Activated naive CD8-positive, alpha-beta T cell treated with anti-CD3 and anti-CD28 coated beads for 36 hours (primary cell): ENCODE results near the gene ABCB4. TPM values are rescaled to one million over a fixed set of nuclear protein-coding genes. Genes with fewer than 3 reads are reported as not detected.
"Not testable (repeated sequence)": the region's sequence is repeated elsewhere in the genome, so short reads cannot be mapped to it uniquely, and the experiment has no call there.

Experiments used
- DNase-seq: peaks from one replicate; pipeline ENCODE4 v3.0.0; 2021
- H3K27ac Mint-ChIP-seq: one replicate; pipeline ENCODE4 v1.8.0; 2022; ENCODE audit warnings: mild to moderate bottlenecking, moderate library complexity, mixed read lengths
- H3K27me3 Mint-ChIP-seq: one replicate; pipeline ENCODE4 v1.8.0; 2022; ENCODE audit warnings: mild to moderate bottlenecking, mixed read lengths
- H3K36me3 Mint-ChIP-seq: one replicate; pipeline ENCODE4 v1.8.0; 2021; ENCODE audit warnings: mild to moderate bottlenecking, mixed read lengths
- H3K4me1 Mint-ChIP-seq: one replicate; pipeline ENCODE4 v1.8.0; 2021; ENCODE audit warnings: mixed read lengths
- H3K4me3 Mint-ChIP-seq: one replicate; pipeline ENCODE4 v1.8.0; 2022; ENCODE audit warnings: mild to moderate bottlenecking, moderate library complexity, mixed read lengths
- H3K9me3 Mint-ChIP-seq: one replicate; pipeline ENCODE4 v1.8.0; 2022; ENCODE audit warnings: mixed read lengths
- total RNA-seq, 2 experiments: library from RNA; stranded (reverse); gene quantifications; one replicate each; pipeline ENCODE4 v1.2.3, GENCODE V29; 2021

The ABCB4 gene
- total RNA-seq, 2 experiments from 2014 or later, result 0.38 to 0.43 TPM

DNA sequence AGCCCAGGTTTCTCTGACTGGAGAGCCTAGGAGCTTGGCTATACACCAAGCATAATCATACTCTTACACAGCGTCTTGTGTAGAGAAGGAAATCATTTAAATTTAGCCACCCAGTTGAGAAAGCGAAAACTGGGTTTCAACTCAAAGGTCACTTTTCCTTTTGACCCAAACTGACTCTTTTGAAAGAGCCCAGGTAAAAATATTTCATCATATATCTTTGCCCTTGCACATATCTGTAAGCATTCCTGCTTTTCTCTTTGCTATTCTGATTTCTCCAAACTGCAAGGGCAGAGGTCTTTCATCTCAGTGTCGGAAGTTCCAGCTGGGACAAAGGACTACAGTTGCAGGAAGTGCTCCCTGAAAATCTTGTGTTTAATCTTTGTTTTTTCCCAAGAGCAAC is 22.0 kb upstream of the ABCB4 start:
- Mint-ChIP-seq H3K4me3 (no peak overlapping the region), H3K27ac (no peak overlapping the region), H3K9me3 (no peaks in the 10 kb centered on the region), H3K27me3 (peaks cover 6% of the 10 kb centered on the region), H3K36me3 (no peaks in the 10 kb centered on the region), H3K4me1 (no peaks in the 10 kb centered on the region)
- DNase-seq, result no peak

DNA sequence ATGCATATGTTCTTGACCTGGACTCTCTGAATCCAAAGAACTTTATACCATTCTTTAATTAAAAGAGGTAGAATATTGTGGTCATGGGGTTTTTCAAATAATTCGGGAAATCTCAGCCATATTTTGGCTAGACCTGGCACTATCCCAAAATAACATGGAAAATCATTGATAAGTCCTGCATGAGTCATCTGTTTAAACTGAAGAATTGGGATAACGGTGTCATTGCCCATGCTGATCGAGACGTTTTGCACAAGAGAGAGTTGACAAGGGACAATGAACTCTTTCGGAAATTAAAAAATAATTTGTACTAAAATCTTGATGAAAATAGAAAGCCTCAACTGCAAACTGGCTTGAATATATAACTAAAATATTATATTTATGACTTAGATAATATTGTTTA is 19.9 kb upstream of the ABCB4 start:
- no peak overlapping the region for H3K27ac Mint-ChIP-seq
- no peak for DNase-seq
- no peaks in the 10 kb centered on the region for H3K4me1 Mint-ChIP-seq

DNA sequence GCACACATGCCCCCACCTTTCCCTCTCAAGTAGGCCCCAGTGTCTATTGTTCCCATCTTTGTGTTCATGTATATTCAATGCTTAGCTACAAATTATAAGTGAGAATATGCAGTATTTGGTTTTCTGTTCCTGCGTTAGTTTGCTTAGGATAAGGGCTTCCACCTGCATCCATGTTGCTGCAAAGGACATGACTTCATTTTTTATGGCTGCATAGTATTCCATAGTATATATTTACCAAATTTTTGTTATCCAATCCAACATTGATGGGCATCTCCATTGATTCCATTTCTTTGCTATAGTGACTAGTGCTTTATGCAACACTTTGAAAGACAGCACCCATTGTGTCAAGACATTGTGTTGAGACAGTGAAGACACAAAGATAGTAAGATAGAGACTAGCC is 19.0 kb upstream of the ABCB4 start:
- no peaks in the 10 kb centered on the region for H3K4me1 Mint-ChIP-seq
- peaks cover 8% of the 10 kb centered on the region for H3K27me3 Mint-ChIP-seq

More for the DNA sequence above, 19.9 kb upstream of the ABCB4 start:
- no peak overlapping the region for H3K4me3 Mint-ChIP-seq
- H3K36me3 Mint-ChIP-seq, result no peaks in the 10 kb centered on the region
- peaks cover 6% of the 10 kb centered on the region for H3K27me3 Mint-ChIP-seq
- H3K9me3 Mint-ChIP-seq, result peaks cover 3% of the 10 kb centered on the region

DNA sequence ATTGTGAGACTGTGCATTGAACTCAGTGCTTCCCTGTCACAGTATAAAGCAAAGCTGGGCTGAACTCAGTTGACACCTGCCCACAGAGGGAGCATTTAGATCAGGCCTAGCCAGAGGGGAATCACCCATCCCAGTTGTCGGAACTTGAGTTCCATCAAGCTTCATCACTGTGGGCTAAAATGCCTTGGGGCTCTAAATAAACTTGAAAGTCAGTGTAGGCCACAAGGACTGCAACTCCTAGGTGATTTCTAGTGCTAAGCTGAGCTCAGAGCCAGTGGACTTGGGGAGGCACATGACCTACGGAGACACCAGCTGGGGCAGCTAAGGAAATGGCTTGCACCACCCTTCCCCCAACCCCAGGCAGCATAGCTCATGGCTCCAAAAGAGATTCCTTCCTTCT is 7.7 kb upstream of the ABCB4 start:
- peaks cover 15% of the 10 kb centered on the region for H3K27me3 Mint-ChIP-seq
- no peak for DNase-seq
- no peaks in the 10 kb centered on the region for H3K36me3 Mint-ChIP-seq
- no peaks in the 10 kb centered on the region for H3K4me1 Mint-ChIP-seq
- no peaks in the 10 kb centered on the region for H3K9me3 Mint-ChIP-seq
- H3K4me3 Mint-ChIP-seq, result no peak overlapping the region
- H3K27ac Mint-ChIP-seq, result no peak overlapping the region

More for the DNA sequence above, 19.0 kb upstream of the ABCB4 start:
- Mint-ChIP-seq H3K36me3 (no peaks in the 10 kb centered on the region), H3K9me3 (peaks cover 5% of the 10 kb centered on the region), H3K4me3 (no peak overlapping the region), H3K27ac (no peak overlapping the region)
- no peak for DNase-seq

DNA sequence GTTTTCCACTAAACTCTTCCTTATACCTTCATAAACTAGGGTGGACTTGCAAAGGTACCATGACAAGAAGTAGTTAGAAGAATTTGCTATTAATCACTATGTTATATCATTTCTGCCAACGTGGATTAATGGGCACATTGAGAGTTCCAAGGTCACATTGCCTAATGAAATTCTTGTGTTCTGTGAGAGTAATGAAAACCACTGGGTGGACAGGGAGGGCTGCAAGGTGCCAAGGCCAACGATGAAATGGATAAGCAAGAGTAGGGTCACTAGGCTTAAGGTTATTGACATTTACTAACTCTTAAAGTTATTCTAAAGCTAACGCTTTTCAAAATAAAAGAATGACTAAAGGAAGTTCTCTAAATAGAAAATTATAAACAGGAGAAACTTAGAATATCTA is 6.6 kb upstream of the ABCB4 start:
- Mint-ChIP-seq H3K4me1 (no peaks in the 10 kb centered on the region), H3K4me3 (no peak overlapping the region), H3K27ac (no peak overlapping the region), H3K36me3 (no peaks in the 10 kb centered on the region), H3K27me3 (peaks cover 21% of the 10 kb centered on the region), H3K9me3 (no peaks in the 10 kb centered on the region)
- no peak for DNase-seq

DNA sequence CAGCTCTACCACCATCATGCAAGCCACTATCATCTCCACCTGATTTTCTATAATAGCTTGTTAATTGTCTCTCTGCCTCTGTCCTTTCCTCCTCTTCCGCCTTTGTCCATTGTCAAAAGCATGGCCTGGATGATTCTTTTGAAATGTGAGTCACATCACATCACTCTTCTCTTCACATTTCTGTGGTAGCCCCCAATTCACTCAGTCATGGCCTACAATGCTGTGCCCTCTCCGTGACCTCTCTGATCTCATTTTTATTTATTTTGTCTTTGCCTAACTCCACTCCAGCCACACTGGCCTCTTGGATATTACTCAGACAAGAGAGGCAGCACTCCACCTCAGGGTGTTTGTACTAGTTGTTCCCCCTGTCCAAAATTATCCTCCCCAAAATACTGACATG is 4.9 kb upstream of the ABCB4 start:
- Mint-ChIP-seq H3K9me3 (no peaks in the 10 kb centered on the region), H3K27me3 (peaks cover 34% of the 10 kb centered on the region), H3K36me3 (no peaks in the 10 kb centered on the region), H3K27ac (no peak overlapping the region), H3K4me3 (no peak overlapping the region), H3K4me1 (no peaks in the 10 kb centered on the region)
- DNase-seq, result no peak

DNA sequence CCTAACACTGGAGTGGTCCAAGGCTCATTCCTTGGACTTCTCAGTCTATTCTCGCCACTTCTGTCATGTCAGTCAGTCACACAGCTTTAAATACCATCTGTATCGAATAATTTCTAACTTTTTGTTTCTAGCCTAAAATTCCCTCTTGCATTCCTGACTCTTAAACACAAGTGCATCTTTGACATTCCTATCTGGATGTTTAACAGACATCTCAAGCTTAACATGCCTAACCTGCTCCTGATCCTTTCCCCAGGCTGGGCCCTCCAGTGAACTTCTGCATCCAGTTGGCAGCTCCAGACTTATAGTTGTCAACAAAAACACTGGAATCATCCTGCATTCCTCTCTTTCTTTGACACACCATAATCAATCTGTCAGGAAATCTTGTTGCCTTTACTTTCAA is 4.5 kb upstream of the ABCB4 start:
- no peaks in the 10 kb centered on the region for H3K9me3 Mint-ChIP-seq
- H3K27me3 Mint-ChIP-seq, result peaks cover 34% of the 10 kb centered on the region
- no peak overlapping the region for H3K27ac Mint-ChIP-seq
- no peaks in the 10 kb centered on the region for H3K36me3 Mint-ChIP-seq
- H3K4me3 Mint-ChIP-seq, result no peak overlapping the region
- DNase-seq, result no peak
- peaks cover 1% of the 10 kb centered on the region for H3K4me1 Mint-ChIP-seq

DNA sequence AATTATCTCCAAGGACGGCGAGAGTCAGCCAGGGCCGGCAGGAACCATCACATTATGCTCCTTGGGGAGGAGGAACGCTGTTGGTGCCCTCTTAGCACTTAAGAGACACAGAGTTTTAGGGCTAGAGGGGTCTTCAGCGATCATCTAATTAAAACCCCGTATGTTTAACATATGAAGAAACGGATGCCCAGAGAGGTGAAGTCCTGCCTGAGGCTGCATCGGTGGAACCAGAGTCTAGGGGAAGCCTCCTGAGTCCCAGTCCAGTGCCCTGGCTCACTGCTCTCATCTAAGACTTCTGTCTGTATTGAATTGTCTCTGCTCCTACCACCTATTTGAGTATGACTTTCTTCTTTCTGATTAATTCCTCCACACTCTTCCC is 688 bp upstream of the ABCB4 start:
- no peak for DNase-seq
- Mint-ChIP-seq H3K9me3 (no peaks in the 10 kb centered on the region), H3K4me3 (no peak overlapping the region), H3K36me3 (no peaks in the 10 kb centered on the region), H3K27me3 (peaks cover 47% of the 10 kb centered on the region), H3K27ac (peak overlapping the region; percentile 12), H3K4me1 (peaks cover 11% of the 10 kb centered on the region)

DNA sequence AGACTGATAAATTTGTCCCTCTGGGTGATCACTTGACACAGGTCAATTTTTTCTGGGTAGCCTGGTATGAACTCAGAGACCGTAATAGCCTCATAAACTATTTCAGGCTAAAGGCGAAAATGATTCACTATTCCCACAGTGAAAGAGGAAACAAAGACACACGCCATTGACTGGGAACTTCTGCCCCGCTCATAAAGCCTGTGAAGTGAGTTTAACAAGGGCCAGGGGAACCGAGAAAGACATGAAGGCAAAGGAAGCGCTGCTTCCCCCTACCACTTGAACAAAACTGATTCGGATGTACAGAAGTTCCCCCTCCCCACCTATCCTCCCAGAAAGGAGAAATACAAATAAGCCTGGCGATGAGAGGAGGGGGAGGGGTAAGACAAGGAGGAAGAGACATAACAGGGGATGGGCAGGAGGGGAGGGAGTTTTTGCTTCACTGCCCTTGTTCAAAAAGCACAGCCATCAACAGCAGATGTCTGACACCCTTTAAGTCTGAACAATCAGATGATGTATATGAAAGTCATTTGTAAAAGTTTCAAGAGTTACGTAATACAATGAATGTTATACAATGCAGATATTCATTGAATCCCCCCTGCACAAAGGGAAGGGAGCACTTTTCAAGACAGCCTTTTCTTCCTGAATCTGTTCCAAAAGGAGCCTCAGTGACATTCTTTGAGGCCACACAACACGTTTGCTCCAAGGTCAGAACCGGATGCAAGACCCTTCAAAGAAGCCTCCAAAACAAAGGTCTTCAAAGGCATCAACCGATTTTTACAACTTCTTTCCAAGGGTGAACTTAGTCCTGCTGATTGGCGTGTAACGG is 734 bp downstream of the ABCB4 start:
- Mint-ChIP-seq H3K27me3 (peaks cover 47% of the 10 kb centered on the region), H3K27ac (peak overlapping the region; percentile 62), H3K4me3 (peak overlapping the region; percentile 53), H3K9me3 (peaks cover 3% of the 10 kb centered on the region), H3K36me3 (no peaks in the 10 kb centered on the region), H3K4me1 (peaks cover 11% of the 10 kb centered on the region)
- DNase-seq, result no peak

DNA sequence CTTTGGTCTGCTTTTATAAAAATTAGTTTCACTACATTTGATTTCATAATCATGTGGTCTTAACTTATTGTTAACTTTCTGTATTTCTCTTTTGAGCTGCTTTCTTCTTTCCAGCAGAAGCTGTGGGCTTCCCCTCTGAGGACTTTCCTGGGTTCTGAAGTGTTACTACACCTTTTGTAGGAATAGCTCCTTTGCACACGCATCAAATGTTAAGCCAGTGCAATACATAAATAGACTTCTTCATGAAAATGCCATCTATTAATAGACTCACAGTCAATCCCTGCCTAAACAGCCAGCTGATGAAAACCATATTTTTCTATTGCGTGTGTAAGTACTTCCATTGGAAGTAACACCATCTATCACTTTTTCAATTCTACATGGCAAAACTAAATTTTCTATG is 1.5 kb downstream of the ABCB4 start:
- Mint-ChIP-seq H3K9me3 (peaks cover 3% of the 10 kb centered on the region), H3K27me3 (peaks cover 51% of the 10 kb centered on the region), H3K4me1 (peaks cover 11% of the 10 kb centered on the region), H3K36me3 (no peaks in the 10 kb centered on the region), H3K4me3 (no peak overlapping the region), H3K27ac (no peak overlapping the region)
- no peak for DNase-seq

DNA sequence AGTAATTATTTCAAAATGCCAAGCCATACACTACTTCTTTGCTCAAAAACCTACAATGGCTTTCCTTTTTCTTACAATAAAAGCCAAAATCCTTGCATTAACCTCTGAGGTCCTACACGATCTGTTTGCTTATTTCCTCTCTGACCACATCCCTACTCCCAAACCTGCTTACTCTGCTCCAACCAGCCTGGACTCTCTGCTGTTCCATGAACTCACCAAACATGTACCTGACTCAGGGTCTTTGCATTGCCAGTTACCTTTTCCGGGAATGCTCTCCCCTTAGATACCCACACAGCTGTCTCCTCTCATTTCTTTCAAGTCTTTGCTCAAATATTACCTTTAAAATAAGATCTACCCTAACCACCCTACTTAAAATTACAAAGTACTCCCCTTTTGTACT is 2.3 kb downstream of the ABCB4 start:
- Mint-ChIP-seq H3K27ac (no peak overlapping the region), H3K4me1 (peaks cover 11% of the 10 kb centered on the region), H3K27me3 (peaks cover 54% of the 10 kb centered on the region), H3K4me3 (no peak overlapping the region), H3K9me3 (peaks cover 3% of the 10 kb centered on the region), H3K36me3 (no peaks in the 10 kb centered on the region)
- no peak for DNase-seq

DNA sequence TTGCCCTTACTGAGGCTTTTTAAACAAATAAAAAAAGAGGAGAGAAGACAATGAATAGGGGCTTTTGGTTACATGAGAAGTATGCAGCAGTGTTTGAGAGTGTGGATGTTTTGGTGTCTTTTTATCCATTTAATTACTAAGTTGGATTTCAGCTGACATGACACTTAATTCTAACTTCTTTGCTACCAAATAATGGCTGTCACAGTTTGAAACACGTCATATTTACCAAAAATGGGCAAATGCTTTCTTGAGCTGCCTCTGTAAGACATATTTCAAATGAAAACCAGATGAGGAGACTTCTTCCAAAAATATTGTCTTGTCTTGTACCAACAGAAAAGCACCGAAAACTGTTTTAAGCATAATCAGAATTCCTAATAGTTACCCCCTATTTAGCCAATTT is 4.0 kb downstream of the ABCB4 start:
- no peak overlapping the region for H3K4me3 Mint-ChIP-seq
- H3K36me3 Mint-ChIP-seq, result no peaks in the 10 kb centered on the region
- DNase-seq, result no peak
- peaks cover 48% of the 10 kb centered on the region for H3K27me3 Mint-ChIP-seq
- peaks cover 11% of the 10 kb centered on the region for H3K4me1 Mint-ChIP-seq
- H3K9me3 Mint-ChIP-seq, result peaks cover 3% of the 10 kb centered on the region
- no peak overlapping the region for H3K27ac Mint-ChIP-seq

DNA sequence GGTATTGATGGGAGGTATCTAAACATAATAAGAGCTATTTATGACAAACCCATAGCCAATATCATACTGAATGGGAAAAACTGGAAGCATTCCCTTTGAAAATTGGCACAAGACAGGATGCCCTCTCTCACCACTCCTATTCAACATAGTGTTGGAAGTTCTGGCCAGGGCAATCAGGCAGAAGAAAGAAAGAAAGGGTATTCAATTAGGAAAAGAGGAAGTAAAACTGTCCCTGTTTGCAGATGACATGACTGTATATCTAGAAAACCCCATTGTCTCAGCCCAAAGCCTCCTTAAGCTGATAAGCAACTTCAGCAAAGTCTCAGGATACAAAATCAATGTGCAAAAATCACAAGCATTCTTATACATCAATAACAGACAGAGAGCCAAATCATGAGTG is 6.3 kb downstream of the ABCB4 start:
- not testable (repeated sequence) for H3K9me3 Mint-ChIP-seq, H3K27ac Mint-ChIP-seq, DNase-seq, H3K4me3 Mint-ChIP-seq, H3K36me3 Mint-ChIP-seq, H3K4me1 Mint-ChIP-seq
- peaks cover 36% of the 10 kb centered on the region for H3K27me3 Mint-ChIP-seq

DNA sequence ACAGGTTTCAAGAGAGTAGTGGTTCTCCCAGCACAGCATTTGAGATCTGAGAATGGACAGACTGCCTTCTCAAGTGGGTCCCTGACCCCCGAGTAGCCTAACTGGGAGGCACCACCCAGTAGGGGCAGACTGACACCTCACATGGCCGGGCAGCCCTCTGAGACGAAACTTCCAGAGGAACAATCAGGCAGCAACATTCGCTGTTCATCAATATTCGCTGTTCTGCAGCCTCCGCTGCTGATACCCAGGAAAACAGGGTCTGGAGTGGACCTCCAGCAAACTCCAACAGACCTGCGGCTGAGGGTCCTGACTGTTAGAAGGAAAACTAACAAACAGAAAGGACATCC is 10.0 kb downstream of the ABCB4 start:
- not testable (repeated sequence) for H3K27ac Mint-ChIP-seq, DNase-seq, H3K9me3 Mint-ChIP-seq, H3K36me3 Mint-ChIP-seq, H3K4me3 Mint-ChIP-seq, H3K4me1 Mint-ChIP-seq
- peaks cover 24% of the 10 kb centered on the region for H3K27me3 Mint-ChIP-seq

DNA sequence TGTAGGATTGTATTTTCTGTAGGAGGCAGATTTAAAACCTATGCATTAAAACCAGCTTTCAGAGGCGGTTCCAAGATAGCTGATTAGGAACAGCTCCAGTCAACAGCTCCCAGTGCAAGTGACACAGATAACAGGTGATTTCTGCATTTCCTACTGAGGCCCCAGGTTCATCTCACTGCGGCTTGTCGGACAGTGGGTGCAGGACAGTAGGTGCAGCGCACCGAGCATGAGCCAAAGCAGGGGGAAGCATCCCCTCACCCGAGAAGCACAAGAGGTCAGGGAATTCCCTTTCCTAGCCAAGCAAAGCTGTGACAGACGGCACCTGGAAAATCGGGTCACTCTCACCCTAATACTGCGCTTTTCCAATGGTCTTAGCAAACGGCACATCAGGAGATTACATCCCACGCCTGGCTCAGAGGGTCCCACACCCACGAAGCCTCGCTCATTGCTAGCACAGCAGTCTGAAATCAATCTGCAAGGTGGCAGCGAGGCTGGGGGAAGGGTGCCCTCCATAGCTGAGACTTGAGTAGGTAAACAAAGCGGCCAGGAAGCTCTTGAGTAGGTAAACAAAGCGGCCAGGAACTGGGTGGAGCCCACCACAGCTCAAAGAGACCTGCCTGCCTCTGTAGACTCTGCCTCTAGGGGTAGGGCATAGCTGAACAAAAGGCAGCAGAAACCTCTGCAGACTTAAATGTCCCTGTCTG is 10.5 kb downstream of the ABCB4 start:
- H3K4me1 Mint-ChIP-seq, H3K4me3 Mint-ChIP-seq, DNase-seq, H3K9me3 Mint-ChIP-seq, H3K27ac Mint-ChIP-seq, H3K36me3 Mint-ChIP-seq: not testable (repeated sequence)
- peaks cover 24% of the 10 kb centered on the region for H3K27me3 Mint-ChIP-seq

DNA sequence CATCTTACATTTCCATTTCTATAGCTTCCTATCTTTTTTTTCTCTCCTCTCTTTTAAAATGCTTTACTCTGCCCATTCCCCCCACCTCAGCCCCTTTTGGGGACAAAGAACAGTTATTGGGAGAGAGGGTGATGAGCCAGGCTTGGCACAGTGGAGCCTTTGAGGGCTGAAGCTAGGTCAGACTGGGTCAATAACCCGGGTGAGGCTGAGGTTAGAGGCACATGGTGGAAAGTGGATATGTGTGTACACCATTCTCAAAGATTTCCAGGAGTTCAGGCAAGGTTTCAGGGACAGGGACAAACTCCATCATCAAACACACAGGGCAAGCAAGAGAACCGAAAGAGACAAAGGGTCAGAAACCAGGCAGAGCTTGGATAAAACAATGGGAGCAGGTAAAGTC is 11.5 kb downstream of the ABCB4 start:
- no peaks in the 10 kb centered on the region for H3K9me3 Mint-ChIP-seq
- H3K4me3 Mint-ChIP-seq, result no peak overlapping the region
- H3K4me1 Mint-ChIP-seq, result no peaks in the 10 kb centered on the region
- H3K36me3 Mint-ChIP-seq, result no peaks in the 10 kb centered on the region
- no peak overlapping the region for H3K27ac Mint-ChIP-seq
- peaks cover 26% of the 10 kb centered on the region for H3K27me3 Mint-ChIP-seq
- no peak for DNase-seq
